Suprapubic skin (tissue), 4 donors: Measurements from ENCODE around the gene VGF. TPM values are rescaled to one million over a fixed set of nuclear protein-coding genes. Genes with fewer than 3 reads are reported as not detected.
"Not testable (repeated sequence)": the region's sequence is repeated elsewhere in the genome, so short reads cannot be mapped to it uniquely, and the experiment has no call there.

Experiments used
- DNase-seq, 2 donors: peaks; one replicate each; pipeline ENCODE4 v3.0.0-alpha.2; 2019; ENCODE audit warnings: low spot score in 2 of 2
- H3K27ac ChIP-seq: fragments of 200-600 bp; sonication (generic); one replicate; pipeline ENCODE4 v1.5.1; 2019
- H3K27me3 ChIP-seq: fragments of 200-600 bp; sonication (generic); one replicate; pipeline ENCODE4 v1.5.1; 2019
- H3K36me3 ChIP-seq: fragments of 200-600 bp; sonication (generic); one replicate; pipeline ENCODE4 v1.5.1; 2019
- H3K4me1 ChIP-seq: fragments of 200-600 bp; sonication (generic); one replicate; pipeline ENCODE4 v1.5.1; 2019
- H3K4me3 ChIP-seq: fragments of 200-600 bp; sonication (generic); one replicate; pipeline ENCODE4 v1.5.1; 2019; ENCODE audit warnings: mild to moderate bottlenecking
- H3K9me3 ChIP-seq: fragments of 200-600 bp; sonication (generic); one replicate; pipeline ENCODE4 v1.5.1; 2019
- CTCF ChIP-seq, 2 donors: fragments of 200-600 bp in 1 of 2; fragments of 450-650 bp in 1 of 2; sonication (generic) in 1 of 2; IDR thresholded peaks; one replicate each; pipeline ENCODE4 v1.5.1; 2016 to 2019; ENCODE audit warnings: antibody characterized with exemption in 2 of 2, mild to moderate bottlenecking in 1 of 2, moderate library complexity in 1 of 2
- EP300 ChIP-seq: sonication (generic); formaldehyde crosslinking; IDR thresholded peaks from one replicate; pipeline ENCODE4 v1.6.1; 2017; ENCODE audit warnings: antibody characterized with exemption
- POLR2A ChIP-seq, 2 donors: fragments of 450-650 bp; IDR thresholded peaks; one replicate each; pipeline ENCODE4 v1.6.1; 2017; ENCODE audit warnings: antibody characterized with exemption in 2 of 2, mild to moderate bottlenecking in 2 of 2, moderate library complexity in 2 of 2
- POLR2AphosphoS5 ChIP-seq, 3 donors: sonication (generic); formaldehyde crosslinking; IDR thresholded peaks; one replicate each; pipeline ENCODE4 v1.6.1; 2017; ENCODE audit warnings: antibody characterized with exemption in 3 of 3
- WGBS: methylation state at CpG from one replicate; pipeline ENCODE4 v1.1.5; 2018; 5-methylcytosine and 5-hydroxymethylcytosine counted together
- total RNA-seq, 4 donors: library from RNA; depleted of rRNA; stranded (reverse); fragments of >200 nt; gene quantifications; one replicate each; pipeline ENCODE4 v1.1.0, GENCODE V29; 2016

Gene VGF
- total RNA-seq, 4 donors from 2014 or later: 0.38 to 0.99 (median 0.59) TPM; not detected in 1

DNA sequence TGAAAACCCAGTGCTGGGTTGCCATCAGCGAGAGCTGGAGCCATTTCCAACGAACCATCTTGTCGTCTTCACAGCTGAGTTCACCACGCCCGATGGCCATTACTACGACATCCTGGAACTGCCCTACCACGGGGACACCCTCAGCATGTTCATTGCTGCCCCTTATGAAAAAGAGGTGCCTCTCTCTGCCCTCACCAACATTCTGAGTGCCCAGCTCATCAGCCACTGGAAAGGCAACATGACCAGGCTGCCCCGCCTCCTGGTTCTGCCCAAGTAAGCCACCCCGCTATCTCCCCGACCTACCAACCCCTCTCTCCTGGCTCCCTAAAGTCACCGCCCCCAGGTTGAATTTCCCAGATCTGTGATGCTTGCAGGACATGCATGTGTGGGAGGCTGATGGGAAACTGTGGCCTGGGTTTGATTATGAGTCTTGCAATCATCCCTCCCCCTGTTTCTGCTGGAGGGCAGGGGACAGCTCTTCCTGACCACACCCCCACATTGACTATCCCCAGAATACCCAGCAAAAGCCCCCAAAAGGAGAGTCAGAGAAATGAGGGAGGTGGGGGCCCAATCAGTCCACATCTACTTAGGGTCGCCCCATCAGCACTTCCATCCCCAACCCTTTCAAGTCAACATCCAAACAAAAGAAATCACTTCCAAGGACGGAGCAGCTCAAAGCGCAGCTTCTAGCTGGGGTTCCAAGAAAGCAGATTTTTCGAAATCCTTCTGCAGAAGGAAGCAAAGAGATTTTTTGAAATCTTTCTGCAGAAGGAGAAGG is 31.6 kb downstream of the VGF start:
- Histone ChIP-seq H3K4me3 (no peak overlapping the region), H3K27ac (no peak overlapping the region)

DNA sequence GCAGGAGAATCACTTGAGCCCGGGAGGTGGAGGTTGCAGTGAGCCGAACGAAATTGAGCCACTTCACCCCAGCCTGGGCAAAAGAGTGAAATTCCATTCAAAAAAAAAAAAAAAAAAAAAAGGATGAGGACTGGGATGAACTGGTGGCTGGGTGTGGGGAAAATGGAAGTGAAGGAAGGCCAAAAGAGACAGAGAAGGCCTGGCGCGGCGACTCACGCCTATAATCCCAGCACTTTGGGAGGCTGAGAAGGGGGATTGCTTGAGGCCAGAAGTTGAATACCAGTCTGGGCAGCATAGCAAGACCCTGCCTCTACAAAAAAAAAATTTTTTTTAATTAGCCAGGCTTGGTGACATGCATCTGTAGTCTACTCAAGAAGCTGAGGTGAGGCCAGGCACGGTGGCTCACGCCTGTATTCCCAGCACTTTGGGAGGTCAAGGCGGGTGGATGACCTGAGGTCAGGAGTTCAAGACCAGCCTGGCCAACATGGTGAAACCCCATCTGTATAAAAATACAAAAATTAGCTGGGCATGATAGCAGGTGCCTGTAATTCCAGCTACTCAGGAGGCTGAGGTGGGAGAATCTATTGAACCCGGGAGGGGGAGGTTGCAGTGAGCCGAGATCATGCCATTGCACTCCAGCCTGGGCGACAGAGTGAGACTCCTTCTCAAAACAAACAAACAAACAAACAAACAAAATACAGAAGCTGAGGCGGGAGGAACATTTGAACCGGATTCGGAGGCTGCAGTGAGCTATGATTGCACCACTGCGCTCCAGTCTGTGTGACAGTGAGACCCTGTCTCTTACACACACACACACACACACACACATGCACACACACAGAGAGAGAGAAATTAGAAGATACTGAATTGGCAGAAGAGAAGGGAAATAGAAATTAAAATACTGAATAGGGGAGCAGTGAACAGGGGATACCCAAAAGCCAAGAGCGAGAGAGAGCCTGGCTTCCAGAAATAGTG is 32.5 kb downstream of the VGF start:
- H3K27me3 ChIP-seq, DNase-seq, H3K4me3 ChIP-seq, H3K9me3 ChIP-seq, H3K36me3 ChIP-seq, H3K27ac ChIP-seq: not testable (repeated sequence)
- WGBS: 91% methylated on average over 18 of the region's 18 CpGs
- H3K4me1 ChIP-seq: peaks cover 13% of the 10 kb centered on the region

More for the DNA sequence above, 31.6 kb downstream of the VGF start:
- Histone ChIP-seq H3K9me3 (no peaks in the 10 kb centered on the region), H3K4me1 (peaks cover 16% of the 10 kb centered on the region), H3K36me3 (peaks cover 7% of the 10 kb centered on the region), H3K27me3 (no peaks in the 10 kb centered on the region)
- no peak for DNase-seq
- WGBS: 78% methylated on average over 15 of the region's 15 CpGs
- TF ChIP-seq POLR2A (IDR thresholded peaks at IDR 0.05) (no peak), EP300 (no peak), CTCF (IDR thresholded peaks at IDR 0.05) (no peak), POLR2AphosphoS5 (IDR thresholded peaks at IDR 0.05) (no peak)

DNA sequence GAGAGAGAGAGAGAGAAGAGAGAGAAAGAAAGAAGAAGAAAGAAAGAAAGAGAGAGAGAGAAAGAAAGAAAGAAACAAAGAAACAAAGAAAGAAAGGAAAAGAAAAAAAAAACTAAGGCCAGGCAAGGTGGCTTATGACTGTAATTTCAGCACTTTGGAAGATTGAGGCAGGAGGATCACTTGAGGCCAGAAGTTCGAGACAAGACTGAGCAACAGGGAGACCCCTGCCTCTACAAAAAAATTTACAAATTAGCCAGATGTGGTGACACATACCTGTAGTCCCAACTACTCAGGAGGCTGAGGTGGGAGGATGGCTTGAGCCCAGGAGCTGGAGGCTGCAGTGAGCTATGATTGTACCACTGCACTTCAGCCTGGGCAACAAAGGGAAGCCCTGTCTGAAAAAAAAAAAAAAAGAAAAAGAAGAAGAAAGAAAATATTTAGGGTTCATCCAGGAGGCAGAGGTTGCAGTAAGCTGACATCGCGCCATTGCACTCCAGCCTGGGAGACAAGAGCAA is 35.7 kb downstream of the VGF start:
- Histone ChIP-seq H3K4me3 (no peak overlapping the region), H3K9me3 (no peaks in the 10 kb centered on the region), H3K4me1 (peaks cover 37% of the 10 kb centered on the region), H3K27ac (no peak overlapping the region), H3K36me3 (peaks cover 7% of the 10 kb centered on the region), H3K27me3 (no peaks in the 10 kb centered on the region)
- 86% methylated on average over 3 of the region's 3 CpGs for WGBS
- no peak for DNase-seq
- TF ChIP-seq POLR2AphosphoS5 (IDR thresholded peaks at IDR 0.05) (no peak), POLR2A (IDR thresholded peaks at IDR 0.05) (no peak), EP300 (no peak), CTCF (IDR thresholded peaks at IDR 0.05) (no peak)

GRCh38 chr7:101128040-101128834 is 37.1 kb downstream of the VGF start:
- H3K4me1 ChIP-seq: peaks cover 44% of the 10 kb centered on the region
- no peak overlapping the region for H3K27ac ChIP-seq
- 80% methylated on average over 13 of the region's 14 CpGs for WGBS
- H3K27me3 ChIP-seq: no peaks in the 10 kb centered on the region
- peak overlapping the region; percentile 19 for H3K4me3 ChIP-seq
- H3K9me3 ChIP-seq: no peaks in the 10 kb centered on the region
- no peak for DNase-seq
- peaks cover 4% of the 10 kb centered on the region for H3K36me3 ChIP-seq
- TF ChIP-seq CTCF (IDR thresholded peaks at IDR 0.05) (no peak), POLR2A (IDR thresholded peaks at IDR 0.05) (no peak), POLR2AphosphoS5 (IDR thresholded peaks at IDR 0.05) (no peak)

GRCh38 chr7:101127460-101128039 is 37.8 kb downstream of the VGF start:
- Histone ChIP-seq H3K36me3 (peaks cover 4% of the 10 kb centered on the region), H3K27ac (no peak overlapping the region), H3K27me3 (no peaks in the 10 kb centered on the region), H3K4me1 (peaks cover 51% of the 10 kb centered on the region), H3K4me3 (peak overlapping the region; percentile 19), H3K9me3 (no peaks in the 10 kb centered on the region)
- TF ChIP-seq EP300 (no peak), POLR2AphosphoS5 (IDR thresholded peaks at IDR 0.05) (no peak), CTCF (IDR thresholded peaks at IDR 0.05) (no peak), POLR2A (IDR thresholded peaks at IDR 0.05) (no peak)
- DNase-seq: no peak
- WGBS: 74% methylated on average over 3 of the region's 3 CpGs
